ENCODE measurements around the gene ALDH6A1. TPM values are rescaled to one million over a fixed set of nuclear protein-coding genes. Genes with fewer than 3 reads are reported as not detected.
A peak's percentile ranks its signal among the peaks of the same experiment; 100 is the strongest.

The ALDH6A1 gene
- total and polyA plus RNA-seq, 8 donors, result 4.7 to 45.5 (median 17.0) TPM

DNA sequence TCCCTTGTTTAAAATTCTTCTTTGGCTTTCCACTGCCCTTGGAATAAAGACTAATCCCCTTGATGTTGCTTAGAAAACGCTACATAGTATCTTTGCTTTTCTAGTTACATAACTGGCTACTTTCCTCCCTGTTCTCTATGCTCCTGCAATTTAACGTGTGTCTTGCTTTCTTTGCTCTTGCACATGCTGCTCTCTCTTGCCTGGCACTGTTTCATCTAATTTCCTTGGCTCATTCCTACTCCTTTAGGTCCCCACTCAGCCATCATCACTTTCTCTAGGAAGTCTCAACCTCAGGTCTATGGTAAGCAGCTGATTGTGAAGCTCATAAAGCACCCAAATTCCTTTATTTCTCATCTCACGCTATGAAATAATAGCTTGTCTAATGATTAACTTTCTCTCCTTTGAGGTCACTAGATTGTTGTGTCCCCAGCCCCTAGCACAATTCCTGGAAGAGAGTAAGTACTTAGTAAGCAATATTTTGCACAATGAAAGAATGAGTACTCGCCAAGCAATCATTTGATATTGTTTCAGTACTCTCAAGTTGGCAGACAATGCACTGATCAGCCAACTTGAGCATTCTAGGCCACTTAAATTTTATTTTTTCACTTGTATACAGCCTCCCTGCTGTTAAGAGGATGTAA lies 3.3 kb downstream of the ALDH6A1 start:
- H3K4me1 ChIP-seq, result peaks cover 20 to 59% (median 47%) of the 10 kb centered on the region in 4 donors
- no peaks in the 10 kb centered on the region for H3K9me3 ChIP-seq
- peak in 1 of 2 donors; percentile 22 for DNase-seq
- H3K27me3 ChIP-seq, result no peaks in the 10 kb centered on the region
- peak overlapping the region in 4 of 5 donors; percentile 43 to 67 (median 53) for H3K27ac ChIP-seq
- no peaks in the 10 kb centered on the region for H3K36me3 ChIP-seq
- 19 to 57% (median 35%) methylated on average over 4 of the region's 4 CpGs for WGBS, 5 donors
- intact Hi-C loops (cut with DNase I; ENCODE audit: low total_unique reads), result no loop called here
- TF ChIP-seq POLR2A (IDR thresholded peaks at IDR 0.05), result no peak
- no peak for TF ChIP-seq POLR2AphosphoS5 (IDR thresholded peaks at IDR 0.05)
- TF ChIP-seq, protein P1, sequence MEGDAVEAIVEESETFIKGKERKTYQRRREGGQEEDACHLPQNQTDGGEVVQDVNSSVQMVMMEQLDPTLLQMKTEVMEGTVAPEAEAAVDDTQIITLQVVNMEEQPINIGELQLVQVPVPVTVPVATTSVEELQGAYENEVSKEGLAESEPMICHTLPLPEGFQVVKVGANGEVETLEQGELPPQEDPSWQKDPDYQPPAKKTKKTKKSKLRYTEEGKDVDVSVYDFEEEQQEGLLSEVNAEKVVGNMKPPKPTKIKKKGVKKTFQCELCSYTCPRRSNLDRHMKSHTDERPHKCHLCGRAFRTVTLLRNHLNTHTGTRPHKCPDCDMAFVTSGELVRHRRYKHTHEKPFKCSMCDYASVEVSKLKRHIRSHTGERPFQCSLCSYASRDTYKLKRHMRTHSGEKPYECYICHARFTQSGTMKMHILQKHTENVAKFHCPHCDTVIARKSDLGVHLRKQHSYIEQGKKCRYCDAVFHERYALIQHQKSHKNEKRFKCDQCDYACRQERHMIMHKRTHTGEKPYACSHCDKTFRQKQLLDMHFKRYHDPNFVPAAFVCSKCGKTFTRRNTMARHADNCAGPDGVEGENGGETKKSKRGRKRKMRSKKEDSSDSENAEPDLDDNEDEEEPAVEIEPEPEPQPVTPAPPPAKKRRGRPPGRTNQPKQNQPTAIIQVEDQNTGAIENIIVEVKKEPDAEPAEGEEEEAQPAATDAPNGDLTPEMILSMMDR (IDR thresholded peaks at IDR 0.05), result no peak
- no peak for TF ChIP-seq EP300 (IDR thresholded peaks at IDR 0.05)
- H3K4me3 ChIP-seq, result no peak overlapping the region

DNA sequence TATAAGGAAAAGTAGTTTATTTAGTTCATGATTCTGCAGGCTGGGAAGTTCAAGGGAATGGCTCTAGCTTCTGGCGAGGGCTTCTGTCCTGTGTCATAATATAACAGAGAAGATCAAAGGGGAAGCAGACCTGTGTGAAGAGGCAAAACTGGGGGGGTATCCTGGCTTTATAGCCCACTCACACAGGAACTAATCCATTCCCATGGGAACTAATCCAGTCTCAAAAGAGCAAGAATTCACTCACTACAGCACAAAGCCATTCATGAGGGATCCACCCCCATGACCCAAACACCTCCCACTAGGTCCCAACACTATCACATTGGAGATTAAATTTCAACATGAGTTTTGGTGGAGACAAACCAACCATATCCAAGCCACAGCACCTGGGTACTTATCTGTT lies 6.9 kb downstream of the ALDH6A1 start:
- Histone ChIP-seq H3K9me3 (no peaks in the 10 kb centered on the region), H3K4me3 (no peak overlapping the region), H3K27ac (no peak overlapping the region), H3K36me3 (peaks cover 0 to 26% (median 22%) of the 10 kb centered on the region in 4 donors), H3K4me1 (peaks cover 9 to 34% (median 23%) of the 10 kb centered on the region in 4 donors), H3K27me3 (no peaks in the 10 kb centered on the region)
- no peak for DNase-seq
- TF ChIP-seq EP300 (IDR thresholded peaks at IDR 0.05), result no peak
- TF ChIP-seq POLR2AphosphoS5 (IDR thresholded peaks at IDR 0.05), result no peak
- TF ChIP-seq, protein P1 (IDR thresholded peaks at IDR 0.05), result no peak
- no peak for TF ChIP-seq POLR2A (IDR thresholded peaks at IDR 0.05)
- WGBS, 5 donors, result 35 to 95% (median 83%) methylated on average over 1 of the region's 1 CpG
- intact Hi-C loops (cut with DNase I; ENCODE audit: low total_unique reads), result no loop called here

DNA sequence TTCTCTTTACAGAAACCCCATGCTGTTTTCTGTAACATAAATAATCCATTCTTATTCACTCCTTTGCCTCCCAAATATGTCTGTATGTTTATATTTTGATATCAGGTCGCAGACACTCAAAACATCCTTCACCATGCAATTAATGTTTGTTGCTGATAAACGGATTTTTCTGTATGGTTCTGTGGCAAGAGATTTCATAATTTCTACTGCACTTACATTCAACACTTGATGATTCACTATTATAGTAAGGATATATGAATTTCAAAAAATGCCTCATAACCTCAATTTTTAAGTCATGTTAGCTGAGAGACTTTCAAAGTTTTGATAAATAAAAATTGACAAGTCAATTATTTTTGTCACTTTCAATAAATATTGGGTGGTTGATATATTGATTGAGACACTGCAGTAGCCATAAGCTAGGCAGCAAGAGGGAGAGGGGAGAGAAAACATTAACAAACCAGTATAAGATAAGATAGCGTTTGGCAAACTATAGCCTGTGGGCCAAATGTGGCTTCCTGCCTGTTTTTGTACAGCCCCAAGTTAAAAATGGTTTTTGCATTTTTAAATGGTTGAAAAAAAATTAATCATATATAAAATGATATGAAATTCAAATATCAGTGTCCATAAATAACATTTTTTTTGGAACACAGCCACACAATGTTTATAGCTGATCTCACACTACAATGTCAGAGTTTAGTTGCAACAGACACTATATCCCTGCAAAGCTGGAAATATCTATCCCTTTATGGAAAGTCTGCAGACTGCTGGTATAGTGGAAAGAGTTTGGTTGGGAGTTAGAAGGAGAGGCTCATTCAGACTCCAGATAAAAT lies 18.3 kb downstream of the ALDH6A1 start:
- TF ChIP-seq, protein P1 (IDR thresholded peaks at IDR 0.05), result no peak
- TF ChIP-seq POLR2AphosphoS5 (IDR thresholded peaks at IDR 0.05) (no peak), EP300 (IDR thresholded peaks at IDR 0.05) (no peak), POLR2A (IDR thresholded peaks at IDR 0.05) (no peak)
- Histone ChIP-seq H3K27ac (no peak overlapping the region), H3K9me3 (no peaks in the 10 kb centered on the region), H3K4me3 (no peak overlapping the region), H3K4me1 (peaks cover 0 to 26% (median 10%) of the 10 kb centered on the region in 4 donors), H3K27me3 (no peaks in the 10 kb centered on the region), H3K36me3 (peaks cover 40 to 100% (median 97%) of the 10 kb centered on the region in 4 donors)
- 37 to 55% (median 45%) methylated on average over 3 of the region's 3 CpGs for WGBS, 5 donors
- no peak for DNase-seq
- intact Hi-C loops (cut with DNase I; ENCODE audit: low total_unique reads), result no loop called here

DNA sequence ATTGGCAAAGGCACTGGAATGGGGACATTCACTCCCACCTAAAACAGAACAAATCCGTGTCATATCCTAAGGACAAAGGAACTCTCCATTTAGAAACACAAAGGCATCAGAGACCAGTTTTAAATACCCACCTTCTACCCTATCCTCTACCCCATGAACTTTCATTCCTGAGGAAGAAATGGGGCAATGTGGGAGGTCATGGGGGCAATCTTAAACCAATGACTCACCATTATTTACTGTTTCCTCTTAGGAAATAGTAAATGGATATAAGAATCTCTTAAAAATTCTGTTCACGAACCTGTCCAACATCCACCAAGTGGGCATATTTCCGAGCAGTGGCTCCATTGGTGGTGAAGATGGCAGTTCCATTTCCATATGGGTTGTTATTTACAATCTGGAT lies 19.4 kb downstream of the ALDH6A1 start:
- 90 to 94% (median 93%) methylated on average over 3 of the region's 3 CpGs for WGBS, 5 donors
- H3K36me3 ChIP-seq, result peaks cover 39 to 100% (median 97%) of the 10 kb centered on the region in 4 donors
- TF ChIP-seq EP300 (IDR thresholded peaks at IDR 0.05) (no peak), POLR2AphosphoS5 (IDR thresholded peaks at IDR 0.05) (no peak), POLR2A (IDR thresholded peaks at IDR 0.05) (no peak)
- TF ChIP-seq, protein P1 (IDR thresholded peaks at IDR 0.05), result no peak
- no peaks in the 10 kb centered on the region for H3K27me3 ChIP-seq
- H3K4me1 ChIP-seq, result peaks cover 0 to 26% (median 10%) of the 10 kb centered on the region in 4 donors
- no peak overlapping the region for H3K27ac ChIP-seq
- intact Hi-C loops (cut with DNase I; ENCODE audit: low total_unique reads), result no loop called here
- no peak for DNase-seq
- H3K9me3 ChIP-seq, result no peaks in the 10 kb centered on the region
- no peak overlapping the region for H3K4me3 ChIP-seq

Data from stomach (tissue), 9 donors.